Measurements from ENCODE around the gene STX18.

Gene STX18

DNA sequence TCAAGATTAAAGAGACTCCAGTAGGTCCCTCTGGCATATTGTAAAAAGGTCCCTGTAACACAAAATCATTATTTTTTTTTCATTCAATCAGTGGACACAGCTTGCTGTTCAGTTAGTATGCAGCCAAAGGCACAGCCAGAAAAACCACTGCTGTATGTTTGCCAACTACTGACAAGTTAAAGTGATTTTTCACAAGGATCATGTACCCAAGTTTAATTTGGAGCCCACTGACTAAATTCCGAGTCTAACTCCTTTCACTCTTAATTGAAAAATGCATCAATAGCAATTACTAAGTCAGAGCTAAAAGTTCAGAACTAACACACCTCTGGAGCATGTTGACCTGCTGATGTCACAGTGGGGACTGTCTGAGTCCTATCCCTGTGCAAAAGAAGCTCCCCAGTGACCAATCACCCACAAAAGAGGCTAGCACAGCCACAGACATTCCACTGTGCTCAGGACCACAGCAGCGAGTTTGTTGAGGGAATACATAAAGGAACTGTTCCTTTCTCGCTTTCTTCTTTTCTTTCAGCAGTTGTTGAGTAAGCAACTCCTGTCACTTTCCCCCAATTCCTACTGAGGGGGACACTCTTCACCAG is 60.4 kb downstream of the STX18 start:
- no peak overlapping the region for H3K4me3 ChIP-seq (ENCODE audit: low read depth, low read length)
- TF ChIP-seq, protein P1, sequence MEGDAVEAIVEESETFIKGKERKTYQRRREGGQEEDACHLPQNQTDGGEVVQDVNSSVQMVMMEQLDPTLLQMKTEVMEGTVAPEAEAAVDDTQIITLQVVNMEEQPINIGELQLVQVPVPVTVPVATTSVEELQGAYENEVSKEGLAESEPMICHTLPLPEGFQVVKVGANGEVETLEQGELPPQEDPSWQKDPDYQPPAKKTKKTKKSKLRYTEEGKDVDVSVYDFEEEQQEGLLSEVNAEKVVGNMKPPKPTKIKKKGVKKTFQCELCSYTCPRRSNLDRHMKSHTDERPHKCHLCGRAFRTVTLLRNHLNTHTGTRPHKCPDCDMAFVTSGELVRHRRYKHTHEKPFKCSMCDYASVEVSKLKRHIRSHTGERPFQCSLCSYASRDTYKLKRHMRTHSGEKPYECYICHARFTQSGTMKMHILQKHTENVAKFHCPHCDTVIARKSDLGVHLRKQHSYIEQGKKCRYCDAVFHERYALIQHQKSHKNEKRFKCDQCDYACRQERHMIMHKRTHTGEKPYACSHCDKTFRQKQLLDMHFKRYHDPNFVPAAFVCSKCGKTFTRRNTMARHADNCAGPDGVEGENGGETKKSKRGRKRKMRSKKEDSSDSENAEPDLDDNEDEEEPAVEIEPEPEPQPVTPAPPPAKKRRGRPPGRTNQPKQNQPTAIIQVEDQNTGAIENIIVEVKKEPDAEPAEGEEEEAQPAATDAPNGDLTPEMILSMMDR (IDR thresholded peaks at IDR 0.05; ENCODE audit: low read depth, low read length, missing control alignments): no peak
- no peak for DNase-seq (ENCODE audit: low read depth)

DNA sequence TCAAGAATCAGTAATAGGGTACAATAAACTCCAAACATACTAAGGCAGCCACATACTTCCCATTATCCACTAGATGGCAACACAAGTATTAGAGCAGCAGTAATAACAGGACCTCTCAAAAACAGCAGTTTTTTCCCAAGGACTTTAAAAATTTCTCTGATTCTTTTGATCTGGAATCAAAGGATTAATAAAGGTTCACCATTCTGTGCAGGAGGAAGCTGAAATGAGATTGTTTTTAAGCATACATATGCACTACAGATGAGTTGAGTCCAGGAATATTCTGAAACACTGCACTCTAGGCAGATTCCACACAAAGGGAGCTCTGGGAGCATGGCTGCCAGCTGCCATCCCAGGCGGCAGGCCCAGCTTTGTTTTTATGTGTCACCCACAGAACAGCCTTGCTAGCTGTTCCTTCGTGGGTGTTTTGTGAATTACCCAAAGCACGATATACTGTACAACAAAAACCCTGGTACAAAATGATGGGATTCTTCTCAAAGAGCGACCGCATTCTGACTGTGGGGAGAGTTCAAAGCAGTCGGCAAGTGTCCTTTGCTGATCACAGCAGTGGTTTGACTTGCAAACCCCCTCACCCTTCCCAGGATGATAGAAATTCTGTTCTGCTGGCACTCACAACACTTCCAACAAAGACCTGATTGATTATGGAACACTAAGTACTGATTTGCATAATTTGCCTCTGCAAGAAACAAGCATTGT is 61.0 kb downstream of the STX18 start:
- H3K4me3 ChIP-seq (ENCODE audit: low read depth, low read length): no peak overlapping the region
- DNase-seq (ENCODE audit: low read depth): no peak
- TF ChIP-seq, protein P1 (IDR thresholded peaks at IDR 0.05; ENCODE audit: low read depth, low read length, missing control alignments): peak; percentile 10

DNA sequence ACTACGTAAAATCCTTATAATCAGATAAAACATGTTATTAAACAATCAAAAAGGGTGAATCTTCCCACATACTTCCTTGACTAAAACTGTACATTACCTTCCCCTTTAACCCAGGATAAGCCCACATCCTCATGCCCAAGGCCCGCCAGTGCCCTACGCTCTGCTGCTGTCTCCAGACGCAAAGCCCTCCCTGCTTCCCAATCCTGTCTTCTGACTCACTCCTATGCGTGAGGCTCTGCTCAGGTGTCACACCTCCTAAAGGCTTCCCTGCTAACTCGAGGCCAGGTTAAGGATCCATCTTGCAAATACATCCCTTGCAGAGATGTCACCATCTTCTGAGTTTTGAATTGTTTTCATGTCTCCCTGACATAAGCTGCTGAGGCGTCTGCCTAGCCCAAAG is 61.6 kb downstream of the STX18 start:
- H3K4me3 ChIP-seq (ENCODE audit: low read depth, low read length): no peak overlapping the region
- no peak for DNase-seq (ENCODE audit: low read depth)
- TF ChIP-seq, protein P1 (IDR thresholded peaks at IDR 0.05; ENCODE audit: low read depth, low read length, missing control alignments): no peak

DNA sequence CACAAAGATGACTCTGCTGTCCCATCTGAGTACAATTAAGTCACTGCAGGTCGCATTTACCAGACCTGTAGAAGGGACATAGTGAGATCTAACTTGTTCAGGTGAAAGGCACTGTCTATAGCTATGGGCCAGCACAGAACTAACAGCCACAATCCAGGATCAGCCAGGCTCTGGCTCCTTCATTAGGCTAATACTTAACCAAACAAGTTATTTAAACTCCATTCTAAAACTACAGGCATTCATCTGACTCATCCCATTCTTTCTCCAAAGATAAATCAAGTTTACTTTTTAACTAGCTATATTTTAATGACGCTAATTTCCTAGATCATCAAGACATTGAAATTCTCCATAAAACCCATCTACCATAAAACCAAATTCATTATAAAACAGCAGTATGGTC is 62.5 kb downstream of the STX18 start:
- H3K4me3 ChIP-seq (ENCODE audit: low read depth, low read length): no peak overlapping the region
- DNase-seq (ENCODE audit: low read depth): no peak
- TF ChIP-seq, protein P1 (IDR thresholded peaks at IDR 0.05; ENCODE audit: low read depth, low read length, missing control alignments): no peak

DNA sequence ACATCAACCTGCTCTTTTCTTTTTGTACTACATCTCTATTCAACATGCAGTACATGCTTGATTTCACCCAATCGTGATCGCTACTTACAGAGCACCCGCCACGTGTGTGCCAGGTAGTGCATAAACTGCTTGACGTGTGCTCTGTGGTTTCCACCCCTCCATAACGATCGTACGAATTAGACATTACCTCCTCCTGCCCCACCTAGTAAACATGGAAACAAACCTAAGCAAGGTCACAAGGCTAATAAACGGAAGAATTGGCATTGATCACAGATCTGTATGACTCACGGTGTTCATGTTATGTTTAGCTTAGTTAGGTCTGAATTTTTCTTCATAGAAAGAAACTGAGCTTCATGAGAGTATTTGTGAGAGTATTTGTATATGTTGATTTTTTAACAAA is 64.1 kb downstream of the STX18 start:
- TF ChIP-seq, protein P1 (IDR thresholded peaks at IDR 0.05; ENCODE audit: low read depth, low read length, missing control alignments): no peak

DNA sequence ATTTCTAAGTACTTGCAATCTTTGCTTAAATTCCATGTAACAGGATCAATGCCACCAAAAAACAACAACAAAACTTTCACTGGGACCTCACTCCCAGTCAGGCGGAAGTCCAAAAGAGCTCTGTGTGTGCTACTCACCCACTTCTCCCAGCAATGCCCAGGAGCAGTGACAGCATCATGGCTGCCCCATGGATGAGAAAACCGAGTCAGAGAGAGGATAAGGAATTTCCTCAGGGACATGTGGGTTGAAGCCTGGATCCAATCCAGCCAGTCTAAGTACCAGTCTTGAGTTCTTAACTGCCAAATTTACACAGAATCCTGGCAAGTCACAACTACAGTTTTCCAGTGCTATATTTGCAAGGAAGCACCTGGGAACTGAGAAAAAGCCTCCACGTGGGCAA is 64.5 kb downstream of the STX18 start:
- no peak for DNase-seq (ENCODE audit: low read depth)
- TF ChIP-seq, protein P1 (IDR thresholded peaks at IDR 0.05; ENCODE audit: low read depth, low read length, missing control alignments): no peak
- H3K4me3 ChIP-seq (ENCODE audit: low read depth, low read length): no peak overlapping the region

More for the DNA sequence above, 64.1 kb downstream of the STX18 start:
- no peak overlapping the region for H3K4me3 ChIP-seq (ENCODE audit: low read depth, low read length)
- DNase-seq (ENCODE audit: low read depth): no peak

DNA sequence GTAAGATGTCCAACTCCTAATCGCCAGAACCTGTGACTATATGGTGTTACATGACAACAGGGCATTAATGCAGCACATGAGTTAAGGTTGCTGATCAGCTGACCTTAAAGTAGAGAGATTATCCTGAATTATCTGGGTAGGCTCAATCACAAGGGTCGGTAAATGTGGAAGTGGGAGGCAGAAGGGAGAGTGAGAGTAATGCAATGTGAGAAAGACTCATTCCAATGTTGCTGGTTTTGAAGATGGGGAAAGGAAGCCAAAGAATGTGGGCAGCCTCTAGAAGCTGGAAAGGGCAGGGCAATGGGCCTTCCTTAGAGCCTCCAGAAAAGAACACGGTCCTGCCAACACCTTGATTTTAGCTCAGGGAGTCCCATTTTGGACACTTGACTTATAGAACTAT is 67.4 kb downstream of the STX18 start:
- H3K4me3 ChIP-seq (ENCODE audit: low read depth, low read length): no peak overlapping the region
- TF ChIP-seq, protein P1 (IDR thresholded peaks at IDR 0.05; ENCODE audit: low read depth, low read length, missing control alignments): no peak
- DNase-seq (ENCODE audit: low read depth): no peak
